ENCODE measurements around the gene ZFYVE28. TPM values are rescaled to one million over a fixed set of nuclear protein-coding genes. Genes with fewer than 3 reads are reported as not detected.

ZFYVE28 gene
- total RNA-seq = 7.6 and 11.5 TPM in 2 replicates

DNA sequence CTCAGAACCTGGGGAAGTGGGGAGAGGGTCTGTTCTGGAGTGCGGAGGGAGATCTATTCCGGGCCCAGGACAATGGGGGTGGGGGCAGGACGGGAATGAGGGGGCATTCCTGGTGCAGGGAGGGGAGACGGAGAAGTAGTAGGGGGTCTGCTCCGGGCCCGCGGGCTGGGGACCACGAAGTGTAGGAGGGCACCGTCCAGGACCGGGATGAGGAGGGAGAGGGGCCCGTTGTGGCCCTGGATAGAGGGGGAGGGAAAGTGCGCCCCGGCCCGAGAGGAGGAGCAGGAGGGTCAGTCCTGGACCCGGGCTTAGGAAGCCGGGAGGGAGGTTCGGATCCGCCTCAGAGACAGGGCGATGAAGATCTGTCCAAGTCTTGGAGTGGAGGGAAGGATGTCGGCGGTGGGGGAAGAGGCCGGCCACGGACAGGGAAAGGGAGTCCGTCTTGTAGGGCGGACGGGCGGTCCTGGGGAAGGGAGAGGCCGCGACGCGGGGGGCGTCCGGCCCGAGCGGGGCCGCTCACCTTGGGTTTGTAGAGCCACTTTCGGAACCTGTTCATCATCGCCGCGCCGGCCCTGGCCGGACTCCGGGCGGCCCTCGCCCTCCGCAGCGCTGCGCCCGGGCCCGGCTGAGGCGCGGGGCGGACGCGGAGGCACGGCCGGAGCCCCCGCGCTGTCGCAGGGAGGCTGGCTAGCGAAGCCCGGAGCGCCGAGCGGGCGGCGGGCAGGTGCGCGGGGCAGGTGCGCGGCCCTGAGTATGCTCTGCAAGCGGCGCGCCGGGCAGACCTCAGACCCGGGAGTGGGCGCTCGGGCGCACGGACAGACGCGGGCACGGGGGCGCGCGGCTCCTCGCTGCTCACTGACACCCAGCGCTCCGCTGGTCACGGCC, at the start of gene ZFYVE28:
ZFYVE28 (minus strand) TSS at position 881 of the 885 bp plus-strand sequence; CDS start at position 559, 322 bp downstream.

DNA sequence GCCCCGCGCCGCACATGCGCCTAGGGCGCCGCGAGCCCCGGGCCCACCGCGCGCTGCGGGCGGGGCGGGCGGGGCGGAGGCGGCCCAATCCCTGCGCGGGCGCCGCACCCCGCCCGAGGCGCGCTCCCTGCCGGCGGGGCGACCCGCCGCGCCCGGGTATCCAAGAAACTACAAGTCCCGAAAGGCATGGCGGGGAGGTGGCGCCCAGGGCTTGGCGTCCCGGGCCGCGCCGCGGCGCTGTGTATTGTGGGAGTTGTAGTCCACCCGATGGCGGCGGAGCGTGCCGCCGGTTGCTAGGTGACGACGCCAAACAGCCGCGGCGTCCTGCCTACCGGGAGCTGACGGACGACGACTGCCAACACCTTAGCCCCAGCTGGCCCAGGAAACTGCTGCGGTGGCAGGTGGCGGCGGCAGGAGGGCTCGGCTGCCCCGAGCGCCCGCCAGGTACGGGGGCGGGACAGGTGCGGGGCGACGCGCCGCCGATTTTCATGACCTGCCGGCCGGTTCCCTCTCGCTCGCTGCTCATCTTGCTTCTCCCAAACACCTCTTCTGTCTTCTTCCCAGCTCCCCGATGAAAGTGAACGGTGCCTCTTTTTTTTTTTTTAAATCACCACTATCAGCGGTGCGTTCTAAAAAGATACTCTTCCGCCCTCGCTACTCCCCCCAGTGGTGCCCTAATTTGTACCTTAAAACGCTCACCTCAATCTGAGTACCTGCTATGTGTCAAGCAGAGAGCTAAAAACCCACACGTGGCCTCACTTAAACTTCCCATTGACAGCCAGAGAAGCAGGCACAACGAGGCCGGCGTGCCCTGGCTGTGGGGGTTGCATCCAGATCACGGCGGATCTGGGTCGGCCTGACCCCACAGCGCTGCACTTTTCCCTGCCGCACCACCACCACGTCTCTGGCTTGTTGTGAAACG, 466 bp upstream of the ZFYVE28 start, which contains the start of gene CFAP99:
CFAP99 (plus strand) TSS at position 306 of the 922 bp plus-strand sequence.

DNA sequence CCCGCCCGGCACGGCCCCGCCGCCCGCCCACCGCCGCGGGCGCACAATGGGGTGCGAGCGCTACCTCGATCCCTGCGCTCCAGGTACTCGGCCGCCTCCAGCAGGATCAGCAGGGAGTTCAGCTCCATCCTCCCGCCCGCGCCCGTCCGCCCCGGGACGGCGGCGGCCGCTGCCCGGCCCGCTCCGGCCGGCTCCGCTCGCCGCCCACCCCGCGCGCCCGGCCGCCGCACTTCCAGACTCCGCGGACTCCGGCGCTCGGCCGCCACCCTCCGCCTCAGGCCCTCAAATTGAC, 156.6 kb downstream of the ZFYVE28 start, which contains the start of gene MXD4:
MXD4 (minus strand) TSS at position 257 of the 292 bp plus-strand sequence; CDS start at position 128, 129 bp downstream.

DNA sequence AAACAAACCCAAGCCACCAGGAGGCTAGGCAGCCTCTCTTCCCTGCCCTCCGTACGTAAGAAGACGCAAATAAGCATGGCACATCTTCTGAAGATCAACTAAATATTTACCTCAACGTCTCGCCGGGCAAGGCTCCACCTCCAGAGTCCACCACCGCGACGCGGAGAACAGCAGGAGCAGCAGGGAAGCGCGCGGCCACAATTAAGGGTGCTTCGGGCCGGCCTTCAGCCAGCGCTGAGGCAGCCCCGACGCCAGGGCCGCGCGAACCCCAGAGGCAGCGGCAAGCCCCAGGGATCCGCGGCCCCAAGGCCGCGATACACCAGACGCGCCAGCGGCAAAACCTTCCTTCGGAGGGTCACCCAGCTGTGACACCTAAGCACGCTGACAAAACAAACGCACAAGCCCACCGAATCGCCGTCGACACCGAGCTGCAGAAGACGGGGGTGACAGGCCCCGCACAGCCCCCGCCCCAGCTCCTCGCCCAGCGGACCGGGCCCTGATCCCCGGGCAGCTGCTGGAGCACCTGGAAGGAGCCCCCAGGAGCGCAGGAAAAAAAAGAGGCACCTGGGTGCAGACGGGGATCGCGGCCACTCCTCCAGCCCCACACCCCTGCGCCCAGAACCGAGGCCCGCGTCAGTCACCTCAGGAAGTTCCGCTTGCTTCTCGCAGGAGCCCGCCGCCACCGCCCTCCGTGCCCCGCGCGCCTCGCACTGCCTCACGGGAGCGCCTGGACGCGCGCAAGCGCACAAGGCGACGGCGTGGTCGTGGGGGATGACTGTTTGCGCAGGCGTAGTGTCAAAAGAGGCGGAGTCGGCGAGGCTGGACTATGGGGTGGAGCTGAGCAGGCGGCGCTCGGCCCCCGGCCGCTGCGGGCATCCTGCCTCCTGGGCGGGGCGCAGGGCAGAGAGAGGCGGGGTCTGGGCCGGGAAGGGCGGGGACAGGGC, 176.8 kb downstream of the ZFYVE28 start, which contains the start of the genes HAUS3 and POLN:
HAUS3 (minus strand) TSS at position 712 of the 944 bp plus-strand sequence. CDS start 1,175 bp downstream, outside the sequence.
POLN (minus strand) TSS at position 712 of the 944 bp plus-strand sequence. CDS start 12,890 bp downstream, outside the sequence.

Small RNA genes lying within 50 kb of the gene (small RNA-seq; reads per million reads assigned to genes)
- gene COX6B1P5 = not detected

Other genes with a start within 250 kb of the ZFYVE28 start
- gene HAUS3, start 176.5 kb downstream of the ZFYVE28 start, total RNA-seq = 10.6 and 15.7 TPM in 2 replicates
- gene POLN, start 176.5 kb downstream of the ZFYVE28 start, total RNA-seq = 3.1 and 3.9 TPM in 2 replicates
- 49.4 and 50.0 TPM in 2 replicates for gene MXD4, start 156.5 kb downstream of the ZFYVE28 start, total RNA-seq
- gene CFAP99, start 310 bp upstream of the ZFYVE28 start, total RNA-seq = under 0.01 TPM in 1 of 2 replicates, not detected in the other
- 59.2 and 61.3 TPM in 2 replicates for gene RNF4, start 50.5 kb upstream of the ZFYVE28 start, total RNA-seq
- 18.2 and 20.8 TPM in 2 replicates for gene FAM193A, start 118.0 kb upstream of the ZFYVE28 start, total RNA-seq